H9 (cell line): ENCODE data around the gene AZGP1. TPM values are rescaled to one million over a fixed set of nuclear protein-coding genes. Genes with fewer than 3 reads are reported as not detected.
"Not testable (repeated sequence)": the region's sequence is repeated elsewhere in the genome, so short reads cannot be mapped to it uniquely, and the experiment has no call there.

Experiments used
- DNase-seq: peaks from one replicate; pipeline ENCODE4 v3.0.0-alpha.2; 2017
- H2AFZ ChIP-seq: one replicate; pipeline ENCODE4 v1.6.1; 2013; ENCODE audit warnings: mild to moderate bottlenecking, low read length, control low read depth, moderate library complexity
- H2AK5ac ChIP-seq: 2 replicates; pipeline ENCODE4 v1.6.1; 2013; ENCODE audit warnings: low read length, control low read depth, mixed read lengths; ENCODE audit not compliant: insufficient read length
- H2BK120ac ChIP-seq: one replicate; pipeline ENCODE4 v1.6.1; 2013; ENCODE audit warnings: low read depth, mild to moderate bottlenecking, low read length, control low read depth, inconsistent platforms; ENCODE audit not compliant: poor library complexity, severe bottlenecking
- H2BK12ac ChIP-seq: 2 replicates; pipeline ENCODE4 v1.6.1; 2013; ENCODE audit warnings: low read length, control low read depth, mixed read lengths, low read depth; ENCODE audit not compliant: insufficient read length
- H2BK15ac ChIP-seq: 2 replicates; pipeline ENCODE4 v1.6.1; 2013; ENCODE audit warnings: low read depth, low read length, control low read depth
- H2BK20ac ChIP-seq: one replicate; pipeline ENCODE4 v1.6.1; 2013; ENCODE audit warnings: low read depth, mild to moderate bottlenecking, low read length, control low read depth, inconsistent platforms; ENCODE audit not compliant: poor library complexity, severe bottlenecking
- H2BK5ac ChIP-seq: 2 replicates; pipeline ENCODE4 v1.6.1; 2013; ENCODE audit warnings: low read length, control low read depth, mixed read lengths; ENCODE audit not compliant: insufficient read length
- H3K14ac ChIP-seq: 2 replicates; pipeline ENCODE4 v1.6.1; 2013; ENCODE audit warnings: low read length, control low read depth; ENCODE audit not compliant: insufficient read depth
- H3K18ac ChIP-seq: 2 replicates; pipeline ENCODE4 v1.6.1; 2013; ENCODE audit warnings: low read depth, mild to moderate bottlenecking, mixed read lengths, low read length, control low read depth; ENCODE audit not compliant: insufficient read length
- H3K23ac ChIP-seq: 2 replicates; pipeline ENCODE4 v1.6.1; 2013; ENCODE audit warnings: low read length, control low read depth, mixed read lengths, low read depth; ENCODE audit not compliant: insufficient read length
- H3K23me2 ChIP-seq: 2 replicates; pipeline ENCODE4 v1.6.1; 2013; ENCODE audit warnings: low read depth, mild to moderate bottlenecking, mixed read lengths, low read length, control low read depth; ENCODE audit not compliant: insufficient read length, poor library complexity, severe bottlenecking
- H3K27ac ChIP-seq: 2 replicates; pipeline ENCODE4 v1.5.1; 2013; ENCODE audit warnings: low read length, control low read depth, mixed read lengths, low read depth; ENCODE audit not compliant: insufficient read length
- H3K27me3 ChIP-seq: 2 replicates; pipeline ENCODE4 v1.6.1; 2013; ENCODE audit warnings: low read length, control low read depth, inconsistent platforms; ENCODE audit not compliant: insufficient read depth
- H3K4ac ChIP-seq: 2 replicates; pipeline ENCODE4 v1.6.1; 2013; ENCODE audit warnings: low read depth, mild to moderate bottlenecking, control low read depth, inconsistent platforms, low read length, moderate library complexity
- H3K4me1 ChIP-seq: 2 replicates; pipeline ENCODE4 v1.6.1; 2013; ENCODE audit warnings: low read length, control low read depth, inconsistent platforms; ENCODE audit not compliant: insufficient read depth
- H3K4me2 ChIP-seq: 2 replicates; pipeline ENCODE4 v1.6.1; 2013; ENCODE audit warnings: low read length, control low read depth, mixed read lengths; ENCODE audit not compliant: insufficient read length, insufficient read depth
- H3K56ac ChIP-seq: 2 replicates; pipeline ENCODE4 v1.6.1; 2013; ENCODE audit warnings: low read depth, mild to moderate bottlenecking, mixed read lengths, low read length, control low read depth; ENCODE audit not compliant: insufficient read length
- H3K79me1 ChIP-seq: 2 replicates; pipeline ENCODE4 v1.6.1; 2013; ENCODE audit warnings: low read depth, mild to moderate bottlenecking, moderate library complexity, low read length, control low read depth, inconsistent platforms; ENCODE audit not compliant: insufficient read depth, poor library complexity, severe bottlenecking
- H3K79me2 ChIP-seq: 2 replicates; pipeline ENCODE4 v1.6.1; 2013; ENCODE audit warnings: low read length, control low read depth, inconsistent platforms; ENCODE audit not compliant: insufficient read depth
- H3K9ac ChIP-seq: 2 replicates; pipeline ENCODE4 v1.6.1; 2013; ENCODE audit warnings: low read length, control low read depth, mixed read lengths; ENCODE audit not compliant: insufficient read length; ENCODE audit errors: extremely low read depth
- H3K9me3 ChIP-seq: one replicate; pipeline ENCODE4 v1.6.1; 2013; ENCODE audit warnings: low read depth, low read length, inconsistent platforms; ENCODE audit not compliant: control insufficient read depth
- H3T11ph ChIP-seq: one replicate; pipeline ENCODE4 v1.6.1; 2013; ENCODE audit warnings: mild to moderate bottlenecking, low read length, control low read depth, inconsistent platforms
- H4K20me1 ChIP-seq: one replicate; pipeline ENCODE4 v1.6.1; 2013; ENCODE audit not compliant: control insufficient read depth, insufficient read length, insufficient read depth
- H4K5ac ChIP-seq: 2 replicates; pipeline ENCODE4 v1.6.1; 2013; ENCODE audit warnings: low read depth, mild to moderate bottlenecking, mixed read lengths, low read length, control low read depth; ENCODE audit not compliant: insufficient read length
- H4K8ac ChIP-seq: replicated peaks from 2 replicates; pipeline ENCODE4 v1.6.1; 2013; ENCODE audit warnings: low read length, control low read depth, mixed read lengths, low read depth; ENCODE audit not compliant: insufficient read length
- H4K91ac ChIP-seq: 2 replicates; pipeline ENCODE4 v1.6.1; 2013; ENCODE audit warnings: low read depth, mild to moderate bottlenecking, moderate library complexity, mixed read lengths, low read length, control low read depth; ENCODE audit not compliant: insufficient read length
- H3K27ac Mint-ChIP-seq, 3 experiments: 2 replicates in 2 of 3; 3 replicates in 1 of 3; pipeline ENCODE4 v1.8.0; 2020 to 2021; ENCODE audit warnings: mixed read lengths in 3 of 3, mild to moderate bottlenecking in 1 of 3, moderate library complexity in 1 of 3
- H3K27me3 Mint-ChIP-seq: 2 replicates; pipeline ENCODE4 v1.8.0; 2021; ENCODE audit warnings: low read depth, mild to moderate bottlenecking, moderate library complexity, mixed read lengths
- H3K36me3 Mint-ChIP-seq, 3 experiments: 2 replicates in 2 of 3; 3 replicates in 1 of 3; pipeline ENCODE4 v1.8.0; 2020 to 2021; ENCODE audit warnings: low read depth in 3 of 3, mixed read lengths in 3 of 3; ENCODE audit not compliant: insufficient read depth in 1 of 3
- H3K4me1 Mint-ChIP-seq, 2 experiments: 2 replicates each; pipeline ENCODE4 v1.8.0; 2020; ENCODE audit warnings: mixed read lengths in 2 of 2
- H3K4me3 Mint-ChIP-seq, 2 experiments: 2 replicates in 1 of 2; 3 replicates in 1 of 2; pipeline ENCODE4 v1.8.0; 2020 to 2021; ENCODE audit warnings: mild to moderate bottlenecking in 2 of 2, mixed read lengths in 2 of 2, moderate library complexity in 1 of 2
- H3K9me3 Mint-ChIP-seq, 2 experiments: 2 replicates in 1 of 2; 3 replicates in 1 of 2; pipeline ENCODE4 v1.8.0; 2020; ENCODE audit warnings: mild to moderate bottlenecking in 2 of 2, mixed read lengths in 2 of 2, moderate library complexity in 1 of 2
- CTCF ChIP-seq: fragments of 200-600 bp; sonication (generic); conservative IDR thresholded peaks from 3 replicates; pipeline ENCODE4 v1.8.0; 2021; ENCODE audit warnings: antibody characterized with exemption, mild to moderate bottlenecking
- WGBS: extraction: QIAGEN DNeasy Blood & Tissue Kit; methylation state at CpG from one replicate; pipeline ENCODE4 v1.1.7; 2013; ENCODE audit warnings: missing lambda C conversion rate, low lambda C conversion rate, mixed read lengths; ENCODE audit not compliant: insufficient read length; ENCODE audit errors: extremely low coverage; 5-methylcytosine and 5-hydroxymethylcytosine counted together
- total RNA-seq: library from RNA; stranded (reverse); gene quantifications from 2 replicates; pipeline ENCODE4 v1.2.1, GENCODE V29; 2021

The AZGP1 gene
- total RNA-seq, 1 experiment from 2014 or later: not detected

- H3K4ac ChIP-seq: no peak overlapping the region
- H3K4me1 ChIP-seq: peaks cover under 1% of the 10 kb centered on the region; the same call in 1 of the 2 replicates
- Mint-ChIP-seq H3K27ac (no peak overlapping the region), H3K9me3 (peaks cover 47 to 53% of the 10 kb centered on the region in 2 experiments), H3K4me3 (no peak overlapping the region), H3K4me1 (peaks cover 19 to 29% of the 10 kb centered on the region in 2 experiments), H3K27me3 (peaks cover 8% of the 10 kb centered on the region), H3K36me3 (peaks cover 36 to 63% (median 36%) of the 10 kb centered on the region in 3 experiments)
- WGBS: no CpG with 5 or more reads among the region's 2 CpGs
- H2BK20ac ChIP-seq: no peak overlapping the region
- no peak overlapping the region for H3T11ph ChIP-seq
- H3K27ac ChIP-seq: no peak overlapping the region
- no peak overlapping the region for H4K91ac ChIP-seq
- no peak overlapping the region for H3K9ac ChIP-seq
- no peaks in the 10 kb centered on the region for H3K27me3 ChIP-seq
- no peaks in the 10 kb centered on the region for H3K79me1 ChIP-seq
- no peak overlapping the region for H4K5ac ChIP-seq
- H3K23me2 ChIP-seq: no peaks in the 10 kb centered on the region
- no peak overlapping the region for H2AFZ ChIP-seq
- peaks cover 4% of the 10 kb centered on the region for H3K9me3 ChIP-seq
- no peak overlapping the region for H3K56ac ChIP-seq
- no peak overlapping the region for H2BK120ac ChIP-seq
- H4K20me1 ChIP-seq: no peaks in the 10 kb centered on the region
- H2BK5ac ChIP-seq: no peak overlapping the region
- no peaks in the 10 kb centered on the region for H3K79me2 ChIP-seq
- DNase-seq: no peak
- no peak overlapping the region for H2BK12ac ChIP-seq
- H2BK15ac ChIP-seq: no peak overlapping the region
- no peak for TF ChIP-seq CTCF
- no peak overlapping the region for H4K8ac ChIP-seq
- H3K23ac ChIP-seq: no peak overlapping the region
- no peak overlapping the region for H3K18ac ChIP-seq
- H2AK5ac ChIP-seq: no peak overlapping the region
- H3K14ac ChIP-seq: no peak overlapping the region
- H3K4me2 ChIP-seq: no peak overlapping the region
Observed at GRCh38 chr7:99938296-99938695, 37.5 kb downstream of the AZGP1 start.

GRCh38 chr7:99935009-99935408 lies 40.8 kb downstream of the AZGP1 start:
- not testable (repeated sequence) for H2AK5ac ChIP-seq, H3K4me3 Mint-ChIP-seq, H3K9me3 ChIP-seq, H3K14ac ChIP-seq, H3K4ac ChIP-seq, H2BK20ac ChIP-seq, H2BK5ac ChIP-seq, H3T11ph ChIP-seq, H3K27ac ChIP-seq, H3K27me3 Mint-ChIP-seq, H2BK120ac ChIP-seq, H3K56ac ChIP-seq, H3K9ac ChIP-seq, DNase-seq, H4K8ac ChIP-seq, H4K91ac ChIP-seq, H3K23me2 ChIP-seq, H3K79me2 ChIP-seq, H3K4me1 ChIP-seq, H4K5ac ChIP-seq, H2BK15ac ChIP-seq, H2AFZ ChIP-seq, H3K18ac ChIP-seq, H2BK12ac ChIP-seq, H4K20me1 ChIP-seq, H3K27ac Mint-ChIP-seq, H3K27me3 ChIP-seq, H3K4me2 ChIP-seq, H3K23ac ChIP-seq, H3K79me1 ChIP-seq
- Mint-ChIP-seq H3K36me3 (peaks cover 24 to 44% (median 27%) of the 10 kb centered on the region in 3 experiments), H3K9me3 (peaks cover 26 to 29% of the 10 kb centered on the region in 2 experiments), H3K4me1 (peaks cover 21 to 24% of the 10 kb centered on the region in 2 experiments)
- no CpG with 5 or more reads among the region's 4 CpGs for WGBS
